Measurements from ENCODE around the gene RRAGC.
"Not testable (repeated sequence)": the region's sequence is repeated elsewhere in the genome, so short reads cannot be mapped to it uniquely, and the experiment has no call there.

The RRAGC gene

DNA sequence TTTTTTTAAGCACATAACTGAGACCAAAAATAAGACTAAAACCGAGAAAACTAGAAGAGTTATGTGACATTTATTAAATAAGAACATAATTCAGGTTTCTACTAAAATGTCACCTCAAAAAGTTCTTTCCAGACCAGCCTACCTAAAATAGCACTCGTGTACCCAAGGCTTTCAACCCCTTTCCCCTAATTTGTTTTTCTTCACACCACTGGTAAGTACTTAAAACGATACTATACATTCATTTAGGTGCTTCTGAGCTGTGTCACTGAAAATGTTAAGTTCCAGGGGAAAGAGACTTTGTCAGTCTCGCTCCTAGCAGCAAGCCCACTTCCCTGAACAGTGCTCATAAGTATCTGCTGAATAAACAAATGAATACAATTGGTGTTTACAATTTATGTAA lies 6.8 kb downstream of the RRAGC start:
- DNase-seq = no peak

DNA sequence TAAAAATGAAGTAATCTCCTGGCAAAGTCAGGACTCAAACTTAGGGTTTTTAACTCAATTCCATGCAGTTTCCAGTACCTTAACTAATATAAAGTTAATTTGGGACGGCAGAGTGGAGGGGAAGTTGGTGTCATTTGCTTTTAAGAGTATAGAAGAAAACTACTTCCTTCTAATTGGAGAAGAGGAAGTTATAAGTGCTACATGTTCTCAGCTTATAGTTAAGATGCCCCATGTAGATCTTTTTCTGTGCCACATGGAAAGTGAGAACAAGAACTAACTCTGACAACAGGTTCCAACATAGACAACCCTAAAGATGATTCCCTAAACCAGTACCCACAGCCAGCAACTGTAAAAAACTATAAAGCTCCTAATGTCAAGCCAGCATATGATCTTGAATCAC lies 11.5 kb downstream of the RRAGC start:
- DNase-seq = no peak

DNA sequence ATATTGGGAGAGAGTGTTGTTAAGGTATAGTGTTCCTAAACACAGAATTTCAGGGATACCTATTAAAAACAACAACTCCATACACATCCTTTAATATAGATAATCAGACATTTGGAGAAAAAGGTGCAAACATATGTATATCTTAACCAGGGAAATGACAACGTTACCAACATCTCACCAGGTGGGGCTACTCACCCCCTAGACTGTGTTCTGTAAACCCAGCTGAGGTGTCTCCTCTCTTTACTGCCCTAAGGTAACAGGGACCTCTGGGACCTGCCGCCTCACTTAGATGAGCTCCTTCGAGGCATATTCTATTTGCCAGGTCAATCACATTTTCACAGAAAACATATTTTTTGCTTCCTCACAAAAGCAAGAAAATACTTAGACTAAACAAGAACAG lies 13.4 kb downstream of the RRAGC start:
- DNase-seq = no peak

DNA sequence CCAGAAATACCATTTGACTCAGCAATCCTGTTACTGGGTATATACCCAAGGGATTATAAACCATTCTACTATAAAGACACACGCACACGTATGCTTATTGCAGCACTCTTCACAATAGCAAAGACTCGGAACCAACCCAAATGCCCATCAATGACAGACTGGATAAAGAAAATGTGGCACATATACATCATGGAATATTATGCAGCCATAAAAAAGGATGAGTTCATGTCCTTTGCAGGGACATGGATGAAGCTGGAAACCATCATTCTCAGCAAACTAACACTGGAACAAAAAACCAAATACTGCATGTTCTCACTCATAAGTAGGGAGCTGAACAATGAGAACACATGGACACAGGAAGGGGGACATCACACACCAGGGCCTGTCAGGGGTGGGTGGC lies 14.5 kb downstream of the RRAGC start:
- DNase-seq = not testable (repeated sequence)

DNA sequence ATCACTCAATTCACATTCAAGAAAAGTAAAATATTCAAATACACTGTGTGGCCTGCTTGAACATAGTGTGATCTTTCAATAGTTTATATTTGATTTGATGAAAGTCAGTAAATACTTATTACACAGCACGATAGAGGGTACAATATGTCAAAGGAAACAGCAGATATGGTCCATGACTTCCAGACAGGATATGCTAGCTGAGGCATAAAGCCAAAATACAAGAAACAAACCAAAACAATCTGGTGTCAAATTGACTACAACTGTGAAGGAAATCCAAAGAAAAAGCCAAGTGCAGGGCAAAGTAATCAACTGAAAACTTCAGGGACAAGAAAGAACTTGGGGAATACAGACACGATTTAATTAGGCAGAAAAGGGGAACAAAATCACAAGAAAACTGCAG lies 19.3 kb downstream of the RRAGC start:
- no peak for DNase-seq

DNA sequence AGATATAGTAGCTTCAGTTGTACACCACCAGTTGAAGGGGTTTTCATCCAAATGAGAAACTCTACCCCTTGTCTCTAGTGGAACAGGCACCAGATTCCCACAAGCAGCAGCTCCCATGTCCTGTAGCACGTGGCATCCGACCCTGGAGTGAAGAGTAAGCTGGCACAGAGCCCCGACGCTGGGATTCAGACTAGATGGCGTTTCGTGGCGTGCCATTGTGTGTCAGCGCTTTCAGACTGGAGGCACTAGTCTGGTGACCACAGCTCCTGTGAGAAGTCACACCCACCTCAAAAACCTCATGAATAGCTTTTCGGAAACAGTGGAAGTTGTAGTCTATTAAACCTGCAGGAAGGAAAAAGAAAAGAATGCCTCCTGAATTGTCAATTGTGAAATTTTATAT lies 20.2 kb downstream of the RRAGC start:
- DNase-seq = no peak

DNA sequence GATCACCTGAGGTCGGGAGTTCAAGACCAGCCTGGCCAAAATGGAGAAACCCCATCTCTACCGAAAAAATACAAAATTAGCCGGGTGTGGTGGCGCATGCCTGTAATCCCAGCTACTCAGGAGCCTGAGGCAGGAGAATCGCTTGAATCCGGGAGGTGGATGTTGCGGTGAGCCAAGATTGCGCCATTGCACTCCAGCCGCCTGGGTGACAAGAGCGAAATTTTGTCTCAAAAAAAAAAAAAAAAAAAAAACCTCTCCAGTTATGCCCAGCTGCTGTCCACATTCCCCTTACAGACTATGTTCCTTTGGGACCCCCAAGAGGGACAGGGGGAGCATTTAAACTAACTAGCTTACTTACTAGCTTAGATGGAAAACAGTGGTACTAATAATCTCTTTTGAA lies 23.3 kb downstream of the RRAGC start:
- DNase-seq = not testable (repeated sequence)

DNA sequence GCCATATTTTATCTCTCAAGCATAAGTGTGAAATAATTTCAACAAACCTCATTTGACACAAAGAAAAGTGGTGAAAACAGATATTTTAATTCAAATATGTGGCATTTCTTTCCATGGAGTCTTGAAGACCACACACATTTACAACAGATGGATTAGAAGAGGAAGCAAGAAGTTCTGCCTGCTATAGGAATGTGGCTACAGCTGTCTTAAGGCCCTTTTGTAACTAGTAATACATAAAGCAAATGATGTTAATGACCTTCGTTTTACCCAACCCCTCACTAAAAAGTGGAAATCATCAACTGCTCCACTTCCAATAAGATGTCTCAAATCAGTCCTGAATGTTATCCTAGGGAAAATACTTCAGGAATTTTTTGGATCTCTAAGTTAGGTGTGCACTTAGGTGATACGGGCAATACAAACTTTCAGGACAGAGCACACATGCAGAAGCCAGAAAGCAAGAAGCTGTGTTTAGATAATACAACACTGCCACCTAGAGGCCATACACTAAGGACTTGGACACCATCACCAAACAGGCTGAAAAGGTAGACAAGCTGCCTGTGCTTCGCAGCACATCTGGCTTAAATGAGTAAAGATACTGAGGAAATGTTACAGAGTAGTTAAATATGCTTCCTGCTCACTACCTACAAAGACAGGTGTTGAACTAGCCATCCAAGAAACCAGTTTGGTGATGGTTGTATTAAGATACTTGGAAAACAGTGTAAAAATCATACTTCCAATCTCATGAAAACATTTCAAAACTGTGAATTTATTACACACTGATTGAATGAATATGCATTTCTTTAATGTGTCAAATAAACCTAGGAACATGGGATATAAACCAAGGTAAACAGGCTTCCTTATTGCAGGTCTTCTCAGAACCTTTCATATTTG lies 24.4 kb downstream of the RRAGC start:
- DNase-seq = peak; percentile 50 to 78

DNA sequence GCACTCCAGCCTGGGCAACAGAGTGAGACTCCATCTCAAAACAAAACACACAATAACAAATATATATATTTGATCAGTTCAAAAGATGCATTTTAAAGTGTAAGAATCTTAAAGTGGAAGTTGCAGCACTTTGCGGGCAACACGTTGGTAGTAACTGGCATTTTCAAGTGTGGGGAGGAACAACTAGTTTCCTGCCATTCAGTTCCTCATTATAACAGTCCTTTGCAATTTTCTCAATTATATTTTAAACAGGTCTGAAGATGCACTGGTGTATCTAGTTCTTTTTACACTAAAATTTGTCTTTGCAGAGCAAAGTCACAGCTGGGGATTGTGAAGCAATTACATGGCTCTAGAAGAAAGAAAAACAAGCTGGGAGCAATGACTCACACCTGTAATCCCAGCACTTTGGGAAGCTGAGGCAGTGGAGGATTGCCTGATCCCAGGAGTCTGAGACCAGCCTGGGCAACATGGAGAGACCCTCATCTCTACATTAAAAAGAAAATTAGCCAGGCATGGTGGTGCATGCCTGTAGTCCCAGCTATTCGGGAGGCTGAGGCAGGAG lies 25.3 kb downstream of the RRAGC start:
- no peak for DNase-seq

DNA sequence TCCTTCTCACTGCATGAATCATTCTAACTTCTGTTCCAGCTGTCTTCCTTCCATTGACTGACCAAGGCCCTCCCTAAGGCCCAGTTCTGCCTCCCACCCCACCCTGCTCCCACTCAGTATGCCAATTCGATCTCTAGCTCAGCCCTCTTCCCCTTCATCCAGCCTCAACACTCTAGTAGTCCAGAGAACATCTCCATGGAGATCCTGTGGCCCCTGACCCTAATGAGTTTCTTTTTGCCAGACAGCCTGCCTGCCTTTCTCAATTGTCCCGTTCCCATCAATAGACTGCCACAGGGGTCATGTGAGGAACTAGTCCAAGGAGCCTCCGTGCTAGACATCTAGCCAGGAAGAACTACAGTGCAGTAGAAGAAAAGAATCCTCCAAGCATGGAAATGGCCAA lies 26.4 kb downstream of the RRAGC start:
- DNase-seq = no peak

DNA sequence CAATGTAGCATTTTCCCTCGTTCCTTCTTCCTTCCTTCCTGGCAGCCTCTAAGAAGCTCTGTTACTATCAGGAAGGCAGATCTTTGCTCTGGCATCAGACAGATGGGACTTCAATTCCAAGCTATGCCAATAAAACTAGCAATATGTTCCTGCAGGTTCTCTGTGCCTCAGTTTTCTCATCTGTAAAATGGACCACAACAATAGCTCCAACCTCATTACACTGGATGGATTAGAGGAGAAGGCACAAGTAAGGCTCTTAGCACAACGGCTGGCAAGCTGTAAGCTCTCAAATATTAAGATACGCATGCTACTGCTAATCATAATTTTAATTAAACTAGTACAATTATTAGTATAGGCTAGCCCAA lies 27.2 kb downstream of the RRAGC start:
- no peak for DNase-seq

DNA sequence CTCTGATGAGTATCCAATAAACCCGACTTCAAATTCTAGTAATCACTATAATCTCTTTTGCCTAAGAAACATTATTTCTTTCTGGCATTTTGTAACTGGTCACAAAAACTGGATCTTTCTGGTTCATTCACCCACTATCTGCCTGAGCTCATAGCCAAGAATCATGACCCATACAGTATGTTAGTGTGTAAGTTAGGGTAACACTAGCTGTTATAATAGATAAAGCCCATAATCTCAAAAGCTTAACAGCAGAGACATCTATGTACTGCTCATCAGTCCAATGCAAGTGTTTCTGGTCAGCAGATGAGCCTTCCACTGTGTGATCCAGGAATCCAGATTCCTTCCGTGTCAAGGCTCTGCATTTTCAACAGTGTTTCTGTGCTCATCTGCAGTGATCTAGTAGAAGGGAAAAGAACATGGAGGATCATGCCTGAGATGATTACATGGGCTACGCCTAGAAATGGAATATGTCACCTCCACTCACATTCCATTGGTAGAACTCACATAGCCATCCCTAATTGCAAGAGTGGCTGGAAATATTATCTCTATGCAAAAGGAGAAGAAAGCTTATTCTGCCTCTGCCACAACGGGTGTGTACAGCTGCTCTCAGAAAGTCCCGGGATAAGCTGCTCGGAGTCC lies 27.7 kb downstream of the RRAGC start:
- DNase-seq = no peak

DNA sequence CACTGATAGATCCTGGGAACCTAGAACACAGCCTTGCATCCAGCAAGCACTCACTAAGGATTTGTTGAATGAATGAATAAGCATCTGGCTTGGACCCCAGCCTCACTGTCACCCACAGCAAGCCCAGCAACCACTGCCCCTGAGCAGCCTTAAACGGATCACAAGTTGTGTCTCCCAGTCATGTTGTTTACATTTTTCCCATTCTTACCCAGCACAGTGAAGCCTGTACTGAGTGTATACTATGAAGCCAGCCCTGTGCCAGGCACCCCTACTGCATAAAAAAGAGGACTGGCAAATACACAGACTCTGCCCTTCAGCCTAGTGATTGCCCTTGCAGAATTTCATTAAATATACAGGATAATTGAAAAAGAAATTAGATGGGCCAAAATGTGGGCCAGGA lies 30.2 kb downstream of the RRAGC start:
- no peak for DNase-seq

DNA sequence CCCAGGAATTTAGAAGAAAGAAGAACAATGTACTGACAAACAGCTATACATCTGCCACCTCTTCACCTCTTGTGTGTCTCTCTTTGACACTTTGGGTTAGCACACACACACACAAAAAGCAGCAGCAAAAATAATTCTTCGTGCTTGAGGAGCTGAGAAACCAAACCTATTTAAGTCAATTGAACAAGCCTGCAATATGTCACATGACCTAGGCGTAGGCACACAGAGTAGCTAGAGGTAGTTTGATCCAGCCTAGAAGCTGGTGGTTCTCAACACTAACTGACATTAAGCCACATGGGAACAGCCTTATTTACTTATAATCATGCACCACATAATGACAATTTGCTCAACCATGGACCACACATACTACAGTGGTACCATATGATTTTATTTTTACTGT lies 32.3 kb downstream of the RRAGC start:
- no peak for DNase-seq

DNA sequence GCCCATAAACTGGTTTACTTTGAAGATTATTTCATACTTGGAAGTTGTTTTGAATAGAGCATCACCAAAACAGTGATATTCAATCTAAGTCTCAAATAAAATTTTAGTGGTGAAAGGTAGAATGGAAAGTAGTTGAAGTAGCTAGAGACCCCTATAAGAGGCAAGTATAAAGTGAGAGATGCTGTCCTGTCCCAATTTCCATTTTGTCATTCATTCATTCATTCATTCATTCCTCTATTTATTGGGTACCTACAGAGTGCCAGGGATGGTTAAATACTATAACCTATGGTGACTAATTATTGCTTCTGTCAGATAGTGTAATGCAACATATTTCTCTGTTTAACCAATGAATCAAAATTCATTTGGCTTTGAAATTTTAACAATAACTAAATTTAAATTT lies 32.7 kb downstream of the RRAGC start:
- no peak for DNase-seq

DNA sequence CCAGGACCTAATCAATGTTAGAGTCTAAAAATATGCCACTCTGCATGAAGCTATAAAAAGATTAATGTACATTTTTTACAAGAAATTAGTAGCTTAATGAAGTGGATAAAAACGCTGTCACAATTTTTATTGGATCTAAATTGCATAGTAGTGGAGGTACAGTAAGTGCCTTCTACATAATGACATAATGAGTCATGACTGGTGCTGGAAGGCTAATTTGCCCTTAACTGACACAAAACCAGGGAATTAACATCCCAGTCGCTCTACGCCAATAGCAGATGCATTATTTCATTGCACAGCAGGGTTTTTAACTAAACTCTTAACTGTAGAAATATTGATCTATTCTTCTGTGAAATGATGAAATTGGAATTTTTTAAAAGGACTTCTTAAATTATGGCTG lies 33.3 kb downstream of the RRAGC start:
- DNase-seq = no peak

DNA sequence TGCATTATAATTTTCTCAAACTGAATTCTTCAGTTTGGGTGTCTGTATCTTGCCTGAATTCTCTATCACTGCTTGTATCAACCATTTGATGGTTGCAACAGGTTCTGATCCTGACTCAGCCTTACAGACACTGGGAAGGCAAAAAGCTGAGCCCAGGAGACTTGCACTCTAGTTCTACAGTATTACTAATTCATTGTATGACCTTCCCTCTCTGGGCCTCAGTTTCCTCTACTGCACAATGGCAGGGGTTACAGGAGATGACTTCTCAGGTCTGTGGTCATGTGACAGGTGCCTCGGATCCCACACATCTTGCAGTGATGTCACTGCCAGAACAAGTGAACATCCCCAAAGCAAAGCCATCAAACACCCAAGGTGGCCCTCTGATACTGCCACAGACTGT lies 38.7 kb downstream of the RRAGC start:
- DNase-seq = no peak

DNA sequence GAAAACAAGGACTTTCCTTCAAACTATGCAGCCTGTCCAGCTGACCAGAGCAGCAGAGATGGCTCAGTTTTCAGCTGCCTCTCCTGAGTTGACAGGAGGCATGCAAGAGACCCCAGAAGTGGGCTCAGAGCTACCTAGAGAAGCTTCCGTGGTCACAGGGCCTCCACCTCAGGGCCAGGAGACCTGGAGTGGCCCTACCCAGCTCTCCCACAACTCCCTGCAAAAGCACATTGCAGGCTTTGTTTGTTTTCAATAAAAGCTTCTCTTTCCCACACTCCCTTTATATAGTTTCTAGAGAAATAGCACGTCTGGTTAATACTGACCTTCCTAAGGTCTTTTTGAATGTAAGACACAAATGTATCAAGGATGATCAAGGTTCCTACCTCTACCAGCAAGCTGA lies 40.1 kb downstream of the RRAGC start:
- DNase-seq = no peak

DNA sequence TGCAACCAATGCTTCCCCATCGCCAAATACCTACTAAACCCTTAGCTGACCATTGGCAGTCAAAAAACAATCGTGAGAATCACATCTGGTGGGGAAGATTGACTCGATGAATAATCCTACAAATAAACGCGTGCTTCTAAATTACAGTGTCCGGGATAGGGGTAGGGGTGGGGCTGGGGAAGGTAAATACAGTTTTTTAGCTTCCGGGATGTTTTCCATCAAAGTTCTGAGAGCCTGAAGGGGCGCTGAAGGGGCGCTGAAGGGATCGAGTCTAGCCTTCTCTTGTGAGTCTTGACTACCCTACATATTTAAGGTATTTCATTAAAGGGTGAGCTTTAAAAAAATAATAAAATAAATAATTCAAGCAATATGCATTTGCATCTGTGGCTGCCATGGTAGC lies 40.5 kb downstream of the RRAGC start:
- no peak for DNase-seq

DNA sequence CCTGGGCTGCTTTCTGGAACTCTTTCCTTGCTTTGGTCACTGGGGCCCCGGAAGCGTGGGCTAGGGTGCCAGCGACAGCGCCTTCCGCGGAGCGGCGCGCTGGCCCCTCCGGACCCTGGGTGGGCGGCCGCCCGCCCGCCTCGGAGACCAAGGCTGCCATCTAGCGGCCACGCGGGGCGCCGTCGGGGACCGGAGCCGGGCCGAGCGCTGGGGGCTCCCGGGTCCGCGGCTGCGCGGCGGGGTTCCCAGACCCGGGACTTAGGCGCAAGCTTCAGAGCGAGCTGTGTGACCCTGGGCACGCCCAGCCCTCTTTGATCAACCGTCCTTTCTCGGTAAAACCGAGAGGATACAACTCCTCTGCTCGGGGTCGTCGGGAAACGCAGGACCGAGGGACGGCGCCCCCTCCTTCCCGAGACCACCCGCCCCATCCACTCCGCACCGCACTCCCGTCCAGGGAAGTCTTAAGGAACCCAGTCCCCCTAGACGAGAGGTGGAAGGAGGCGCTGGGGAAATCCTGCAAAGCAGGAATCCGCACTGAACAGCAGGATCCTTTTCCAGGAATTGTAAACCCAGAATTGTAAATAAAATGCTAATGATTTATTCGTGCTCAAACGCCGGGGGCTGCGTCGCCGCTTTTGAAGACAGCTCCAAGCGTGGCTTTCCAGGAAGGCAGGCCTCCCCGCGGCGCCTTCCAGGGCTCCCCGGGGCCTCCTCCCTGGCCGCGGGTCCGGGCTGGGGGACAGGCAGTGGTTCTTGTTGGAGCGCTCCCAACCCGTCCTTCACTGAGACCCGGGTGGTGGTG lies 41.2 kb downstream of the RRAGC start:
- DNase-seq = peak; percentile 16 to 25

DNA sequence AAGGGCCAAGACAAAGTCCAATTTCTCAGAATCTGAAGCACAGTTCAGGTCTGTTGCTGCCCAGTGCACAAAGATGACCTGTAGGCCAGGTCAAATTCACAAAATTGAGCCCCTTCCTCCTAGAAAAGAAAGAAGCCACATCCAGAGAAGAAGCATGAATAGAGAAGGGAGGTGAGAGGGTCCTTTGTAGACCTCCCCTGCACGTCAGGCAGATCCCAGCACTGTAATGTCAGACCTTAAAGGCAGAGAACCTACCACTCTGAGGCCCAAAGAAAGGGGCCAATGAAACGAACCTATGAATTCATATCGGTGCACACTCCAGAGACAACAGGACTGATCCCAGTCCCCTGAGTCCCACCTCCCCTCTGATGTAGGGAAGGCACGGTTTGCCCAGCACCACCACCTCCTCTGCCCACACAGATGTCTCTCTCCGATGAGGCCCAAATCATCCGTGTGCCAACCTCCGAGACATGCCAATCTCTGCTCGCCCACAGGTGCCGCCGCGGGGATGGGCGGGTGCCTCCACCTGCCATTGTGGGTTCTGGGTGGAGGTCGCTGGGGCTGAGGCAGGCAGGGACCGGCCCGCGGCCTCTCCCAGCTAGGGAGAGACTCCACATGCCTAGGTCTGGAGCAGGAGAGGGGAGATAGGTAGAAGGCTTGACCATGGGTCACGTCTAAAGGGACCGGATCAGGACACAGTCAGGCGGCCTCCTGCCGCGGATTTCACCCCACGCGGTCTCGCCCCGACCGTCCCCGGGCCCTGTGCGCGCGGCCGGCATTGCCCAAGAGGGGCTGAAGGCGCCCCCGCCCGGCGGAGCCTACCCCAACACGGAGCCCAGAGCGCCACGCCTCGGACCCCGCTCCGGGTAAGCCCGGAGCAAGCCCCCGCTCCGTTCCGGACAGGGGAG lies 42.1 kb downstream of the RRAGC start:
- DNase-seq = no peak

DNA sequence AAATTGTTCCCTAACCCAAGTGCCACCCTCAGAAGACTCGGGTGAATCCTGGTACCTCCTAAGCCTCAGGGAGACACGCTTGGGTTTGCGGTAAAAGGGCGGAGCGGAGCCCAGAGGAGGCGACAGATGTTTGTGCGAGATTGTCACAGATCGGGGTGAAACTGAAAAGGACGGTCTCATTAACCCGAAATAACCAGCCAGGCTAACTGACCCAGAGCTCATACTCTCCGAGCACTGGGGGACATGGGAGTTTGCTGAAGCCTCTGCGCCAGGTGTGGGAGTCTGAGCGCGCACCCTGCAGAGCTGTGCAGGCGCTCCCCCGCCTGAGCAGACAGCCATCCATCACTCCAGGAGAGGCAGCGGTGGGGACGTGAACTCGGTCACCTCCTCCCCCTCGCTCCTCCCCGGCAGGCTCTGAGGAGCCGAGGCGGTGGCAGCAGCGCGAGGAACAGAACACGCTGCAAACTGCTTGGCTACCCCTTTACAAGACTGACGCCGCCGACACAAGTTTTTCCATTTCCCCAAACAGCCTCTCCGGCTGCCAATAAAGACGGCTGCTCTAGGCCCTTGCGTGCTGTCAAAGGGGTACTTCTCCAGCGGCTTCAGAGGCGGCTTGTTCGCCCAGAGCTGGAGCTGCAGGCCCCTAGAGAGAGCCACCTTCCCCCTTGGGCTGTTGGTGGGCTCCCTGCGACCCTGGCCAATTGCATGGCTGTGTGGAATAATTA lies 43.5 kb downstream of the RRAGC start:
- DNase-seq = no peak
